HepG2 (cell line): Measurements from ENCODE around the gene LURAP1L. TPM values are rescaled to one million over a fixed set of nuclear protein-coding genes. Genes with fewer than 3 reads are reported as not detected.
A peak's percentile ranks its signal among the peaks of the same experiment; 100 is the strongest.

Source experiments
- ATF7-NPFF ChIP-seq: sonication (generic); formaldehyde crosslinking; IDR thresholded peaks from 2 replicates; pipeline ENCODE4 v1.8.1; 2023; ENCODE audit warnings: mild to moderate bottlenecking, low read depth, missing genetic modification reagents, moderate library complexity
- BRCA1 ChIP-seq: sonication (generic); formaldehyde crosslinking; IDR thresholded peaks from 2 replicates; pipeline ENCODE4 v1.4.0; 2020; ENCODE audit warnings: missing genetic modification reagents
- CBX5 ChIP-seq: sonication (generic); formaldehyde crosslinking; IDR thresholded peaks from 2 replicates; pipeline ENCODE4 v1.4.0; 2020; ENCODE audit warnings: missing genetic modification reagents, borderline replicate concordance
- DDIT3 ChIP-seq: sonication (generic); formaldehyde crosslinking; IDR thresholded peaks from 2 replicates; pipeline ENCODE4 v1.4.0; 2020; ENCODE audit warnings: mild to moderate bottlenecking, missing genetic modification reagents
- FOXK2 ChIP-seq: fragments of 450-650 bp; IDR thresholded peaks from 2 replicates; pipeline ENCODE4 v1.6.1; 2016
- FOXO1 ChIP-seq: sonication (generic); formaldehyde crosslinking; IDR thresholded peaks from 2 replicates; pipeline ENCODE4 v1.4.0; 2020; ENCODE audit warnings: missing genetic modification reagents
- HOXA3 ChIP-seq: sonication (generic); formaldehyde crosslinking; IDR thresholded peaks from 2 replicates; pipeline ENCODE4 v1.5.0; 2020; ENCODE audit warnings: missing genetic modification reagents
- ISL2 ChIP-seq: sonication (generic); formaldehyde crosslinking; IDR thresholded peaks from 2 replicates; pipeline ENCODE4 v1.5.0; 2020; ENCODE audit warnings: missing genetic modification reagents
- KMT2B ChIP-seq: IDR thresholded peaks from 2 replicates; pipeline ENCODE4 v1.6.1; 2016; ENCODE audit warnings: missing genetic modification reagents, missing compliant biosample characterization
- MED8 ChIP-seq: sonication (generic); formaldehyde crosslinking; IDR thresholded peaks from 2 replicates; pipeline ENCODE4 v1.8.1; 2023; ENCODE audit warnings: mild to moderate bottlenecking, missing genetic modification reagents; ENCODE audit not compliant: insufficient replicate concordance
- MZF1 ChIP-seq: sonication (generic); formaldehyde crosslinking; IDR thresholded peaks from 2 replicates; pipeline ENCODE4 v1.8.1; 2023; ENCODE audit warnings: mild to moderate bottlenecking, missing genetic modification reagents, borderline replicate concordance
- NKX3-1 ChIP-seq: sonication (generic); formaldehyde crosslinking; IDR thresholded peaks from 2 replicates; pipeline ENCODE4 v1.5.0; 2020; ENCODE audit warnings: missing genetic modification reagents
- PAX8 ChIP-seq: sonication (generic); formaldehyde crosslinking; IDR thresholded peaks from 2 replicates; pipeline ENCODE4 v1.8.0; 2022; ENCODE audit warnings: mild to moderate bottlenecking, missing genetic modification reagents, borderline replicate concordance
- POGZ ChIP-seq: sonication (generic); formaldehyde crosslinking; IDR thresholded peaks from 2 replicates; pipeline ENCODE4 v1.4.0; 2020; ENCODE audit warnings: mild to moderate bottlenecking, missing genetic modification reagents
- RBAK ChIP-seq: sonication (generic); formaldehyde crosslinking; IDR thresholded peaks from 2 replicates; pipeline ENCODE4 v1.5.1; 2020; ENCODE audit warnings: mild to moderate bottlenecking, missing genetic modification reagents
- YY1 ChIP-seq: IDR thresholded peaks from 2 replicates; pipeline ENCODE4 v1.6.1; 2011; ENCODE audit warnings: low read length, low read depth, moderate library complexity, mild to moderate bottlenecking; ENCODE audit not compliant: insufficient read depth, insufficient replicate concordance
- ZBTB33 ChIP-seq: sonication (generic); formaldehyde crosslinking; IDR thresholded peaks from 2 replicates; pipeline ENCODE4 v1.4.0; 2020; ENCODE audit warnings: missing genetic modification reagents
- ZNF142 ChIP-seq: sonication (generic); formaldehyde crosslinking; IDR thresholded peaks from 2 replicates; pipeline ENCODE4 v1.4.0; 2020; ENCODE audit warnings: missing genetic modification reagents
- ZNF20 ChIP-seq: sonication (generic); formaldehyde crosslinking; IDR thresholded peaks from 2 replicates; pipeline ENCODE4 v1.4.0; 2020; ENCODE audit warnings: mild to moderate bottlenecking, moderate library complexity, missing genetic modification reagents
- ZNF567 ChIP-seq: sonication (generic); formaldehyde crosslinking; IDR thresholded peaks from 2 replicates; pipeline ENCODE4 v1.8.1; 2023; ENCODE audit warnings: mild to moderate bottlenecking, missing genetic modification reagents, borderline replicate concordance
- ZNF597 ChIP-seq: sonication (generic); formaldehyde crosslinking; IDR thresholded peaks from 2 replicates; pipeline ENCODE4 v1.5.0; 2020; ENCODE audit warnings: missing genetic modification reagents
- ZNF616 ChIP-seq: sonication (generic); formaldehyde crosslinking; IDR thresholded peaks from 2 replicates; pipeline ENCODE4 v1.5.0; 2020; ENCODE audit warnings: low read depth, mild to moderate bottlenecking, missing genetic modification reagents
- ZNF652 ChIP-seq: IDR thresholded peaks from 2 replicates; pipeline ENCODE4 v1.6.1; 2016; ENCODE audit warnings: low read depth, borderline replicate concordance
- polyA plus RNA-seq, 8 experiments: library from polyadenylated mRNA; depleted of rRNA in 3 of 8; stranded (reverse) in 7 of 8; unstranded in 1 of 8; fragments of >200 nt; fragmentation: Illumina TruSeq in 4 of 8; extraction: Trizol in 4 of 8; gene quantifications; 2 replicates each; pipeline versions ENCODE4 v1.2.1 to v1.2.3, GENCODE V29; 2011 to 2016; ENCODE audit warnings: low read depth in 4 of 8, missing spikeins in 1 of 8, mixed read lengths in 1 of 8; ENCODE audit not compliant: insufficient read depth in 1 of 8
- total RNA-seq, 5 experiments: library from RNA; depleted of rRNA; stranded (reverse); fragments of >200 nt; fragmentation: Illumina TruSeq; extraction: Trizol; gene quantifications; 2 replicates each; pipeline ENCODE4 v1.2.3, GENCODE V29; 2016; ENCODE audit warnings: low read depth in 1 of 5

LURAP1L gene
- total and polyA plus RNA-seq, 2 of the 13 experiments (the other 11 are each of a cell fraction or from before 2014, with no cell fraction given) = 6.7 to 16.6 TPM

GRCh38 chr9:12776513-12777055 is 1.8 kb downstream of the LURAP1L start (continued):
- TF ChIP-seq CBX5 (CRISPR knock-in tag) (no peak), ATF7-NPFF (CRISPR knock-in tag) (no peak), ZNF567 (no peak; the same call in 1 of the 2 replicates), NKX3-1 (CRISPR knock-in tag) (no peak), YY1 (peak; percentile 11), KMT2B (CRISPR knock-in tag) (no peak; the same call in 1 of the 2 replicates), FOXK2 (no peak), HOXA3 (CRISPR knock-in tag) (no peak), ZNF652 (no peak), ZNF142 (CRISPR knock-in tag) (no peak; the same call in 1 of the 2 replicates), ZNF20 (no peak), DDIT3 (no peak), MED8 (CRISPR knock-in tag) (no peak), FOXO1 (CRISPR knock-in tag) (no peak), ZBTB33 (CRISPR knock-in tag) (no peak), ZNF597 (CRISPR knock-in tag) (no peak), RBAK (CRISPR knock-in tag) (no peak), ZNF616 (no peak), ISL2 (CRISPR knock-in tag) (no peak), MZF1 (CRISPR knock-in tag) (no peak), BRCA1 (CRISPR knock-in tag) (no peak), POGZ (CRISPR knock-in tag) (no peak), PAX8 (CRISPR knock-in tag) (no peak)
